B cell (primary cell): ENCODE results near the gene ROBO2. TPM values are rescaled to one million over a fixed set of nuclear protein-coding genes. Genes with fewer than 3 reads are reported as not detected.

Experiments
- ATAC-seq: fragments of 200-7000 bp; cut with Tn5 transposase; one replicate; pipeline ENCODE4 v1.10.0; 2021; ENCODE audit warnings: low read depth, mild to moderate bottlenecking, moderate number of reproducible peaks, moderate library complexity
- CTCF ChIA-PET: fragments of 350-600 bp; sonication (Branson Sonifier 250); formaldehyde crosslinking; loops from one replicate; lab custom pipeline; 2021; ENCODE audit warnings: antibody characterized with exemption, inconsistent platforms; lab: Charles Lee
- POLR2A ChIA-PET: fragments of 350-600 bp; sonication (Branson Sonifier 250); formaldehyde crosslinking; loops from one replicate; lab custom pipeline; 2021; ENCODE audit warnings: antibody characterized with exemption; lab: Charles Lee
- DNase-seq: peaks from one replicate; pipeline ENCODE4 v3.0.0; 2013
- H2AFZ ChIP-seq: 2 replicates; pipeline ENCODE4 v1.6.1; 2012; ENCODE audit warnings: mild to moderate bottlenecking, low read depth, low read length; ENCODE audit not compliant: insufficient read depth, poor library complexity, severe bottlenecking
- H3K27ac ChIP-seq, 2 donors: 1 replicate in 1 of 2; 2 replicates in 1 of 2; pipeline ENCODE4 v1.5.1; 2012 to 2013; ENCODE audit warnings: low read length in 2 of 2, mild to moderate bottlenecking in 2 of 2, moderate library complexity in 1 of 2
- H3K27me3 ChIP-seq, 4 experiments: fragments of 200-600 bp in 1 of 4; sonication (generic) in 1 of 4; replicated peaks in 1 of 4; 1 replicate in 2 of 4; 2 replicates in 2 of 4; pipeline versions ENCODE4 v1.6.1 to v1.7.0; 2013 to 2016; ENCODE audit warnings: low read length in 3 of 4, mild to moderate bottlenecking in 2 of 4, mixed read lengths in 1 of 4, moderate library complexity in 1 of 4; ENCODE audit not compliant: insufficient read depth in 4 of 4, control insufficient read depth in 3 of 4; ENCODE audit errors: control extremely low read depth in 1 of 4
- H3K36me3 ChIP-seq, 2 experiments: replicated peaks in 1 of 2; 1 replicate in 1 of 2; 2 replicates in 1 of 2; pipeline versions ENCODE4 v1.6.1 to v1.7.1; 2013; ENCODE audit warnings: low read length in 1 of 2; ENCODE audit not compliant: insufficient read depth in 2 of 2, control insufficient read depth in 1 of 2; ENCODE audit errors: control extremely low read depth in 1 of 2, extremely low read depth in 1 of 2
- H3K4me1 ChIP-seq, 2 donors: fragments of 200-600 bp in 1 of 2; sonication (generic) in 1 of 2; 1 replicate in 1 of 2; 2 replicates in 1 of 2; pipeline versions ENCODE4 v1.5.1 to v1.6.1; 2013 to 2017; ENCODE audit warnings: low read length in 2 of 2; ENCODE audit not compliant: control insufficient read depth in 2 of 2, insufficient read depth in 2 of 2
- H3K4me2 ChIP-seq: replicated peaks from 2 replicates; pipeline ENCODE3; 2012; ENCODE audit warnings: mild to moderate bottlenecking, low read depth, low read length; ENCODE audit not compliant: poor library complexity, severe bottlenecking
- H3K4me3 ChIP-seq, 5 experiments: fragments of 200-600 bp in 1 of 5; sonication (generic) in 1 of 5; 1 replicate in 3 of 5; 2 replicates in 2 of 5; pipeline versions ENCODE4 v1.5.1 to v1.7.0; 2011 to 2016; ENCODE audit warnings: low read length in 4 of 5, mild to moderate bottlenecking in 4 of 5, low read depth in 2 of 5, control low read depth in 1 of 5, moderate library complexity in 1 of 5; ENCODE audit not compliant: insufficient read depth in 1 of 5; ENCODE audit errors: control extremely low read depth in 1 of 5, extremely low read depth in 1 of 5
- H3K79me2 ChIP-seq: fragments of 200-600 bp; sonication (generic); one replicate; pipeline ENCODE4 v1.6.0; 2016; ENCODE audit warnings: low read length; ENCODE audit not compliant: control insufficient read depth, insufficient read depth
- H3K9ac ChIP-seq: fragments of 200-600 bp; sonication (generic); 2 replicates; pipeline ENCODE4 v1.6.1; 2017; ENCODE audit warnings: mild to moderate bottlenecking, low read length, moderate library complexity
- H3K9me3 ChIP-seq, 3 donors: one replicate each; pipeline versions ENCODE4 v1.6.1 to v1.7.1; 2013; ENCODE audit warnings: low read length in 2 of 3; ENCODE audit not compliant: control insufficient read depth in 2 of 3, insufficient read depth in 1 of 3; ENCODE audit errors: control extremely low read depth in 1 of 3
- H4K20me1 ChIP-seq: 2 replicates; pipeline ENCODE4 v1.6.0; 2012; ENCODE audit warnings: mild to moderate bottlenecking, low read length; ENCODE audit not compliant: insufficient read depth, control insufficient read depth, poor library complexity, severe bottlenecking
- H3K27ac Mint-ChIP-seq: one replicate; pipeline ENCODE4 v1.8.0; 2021; ENCODE audit warnings: mixed read lengths
- H3K27me3 Mint-ChIP-seq: one replicate; pipeline ENCODE4 v1.8.0; 2021; ENCODE audit warnings: mixed read lengths
- H3K4me1 Mint-ChIP-seq: one replicate; pipeline ENCODE4 v1.8.0; 2021; ENCODE audit warnings: mixed read lengths
- H3K4me3 Mint-ChIP-seq: one replicate; pipeline ENCODE4 v1.8.0; 2021; ENCODE audit warnings: mixed read lengths
- H3K9me3 Mint-ChIP-seq: one replicate; pipeline ENCODE4 v1.8.0; 2022; ENCODE audit warnings: mixed read lengths; ENCODE audit not compliant: insufficient read depth
- EZH2 ChIP-seq: IDR thresholded peaks from 2 replicates; pipeline ENCODE4 v1.6.1; 2012; ENCODE audit warnings: borderline replicate concordance, low read depth, mild to moderate bottlenecking, moderate library complexity, low read length; ENCODE audit not compliant: insufficient read depth, poor library complexity, severe bottlenecking
- WGBS: methylation state at CpG from one replicate; pipeline ENCODE4 v1.1.5; 2013; ENCODE audit warnings: missing lambda C conversion rate; ENCODE audit not compliant: insufficient coverage; 5-methylcytosine and 5-hydroxymethylcytosine counted together
- intact Hi-C: fragments of 100-400 bp; cut with micrococcal nuclease; formaldehyde crosslinking; loops from one replicate; pipeline ENCODE4 v1.10.0; 2022
- polyA plus RNA-seq: library from polyadenylated mRNA; depleted of rRNA; stranded (reverse); fragments of >200 nt; gene quantifications from 2 replicates; pipeline ENCODE4 v1.2.3, GENCODE V29; 2012
- total RNA-seq, 2 donors: library from RNA; stranded (reverse); fragments of 120-200 nt in 1 of 2; gene quantifications; 1 replicate in 1 of 2; 2 replicates in 1 of 2; pipeline versions ENCODE4 v1.2.3 to v1.2.4, GENCODE V29; 2013 to 2022
- TF ChIP-seq, protein P1 (sequence below): fragments of 200-600 bp; IDR thresholded peaks from one replicate; pipeline ENCODE4 v1.8.0; 2022; ENCODE audit warnings: antibody characterized with exemption, mild to moderate bottlenecking

The ROBO2 gene
- total and polyA plus RNA-seq, 2 donors (not counting 1 experiment from before 2014, with no cell fraction given), result not detected

DNA sequence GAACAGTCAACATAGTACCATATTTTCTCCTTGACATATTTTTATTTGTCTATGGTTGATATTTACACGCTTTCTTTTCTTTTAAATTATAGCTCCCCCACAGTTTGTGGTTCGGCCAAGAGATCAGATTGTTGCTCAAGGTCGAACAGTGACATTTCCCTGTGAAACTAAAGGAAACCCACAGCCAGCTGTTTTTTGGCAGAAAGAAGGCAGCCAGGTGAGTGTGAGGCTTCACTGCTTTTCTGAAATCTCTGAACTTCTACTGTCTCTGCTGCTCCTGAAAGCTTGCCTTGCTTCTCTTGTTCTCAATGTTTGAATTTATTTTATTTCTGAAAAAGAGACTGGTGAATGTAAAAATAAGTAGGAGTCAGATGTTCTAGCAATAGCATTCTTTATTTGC is 506.3 kb downstream of the ROBO2 start:
- Histone ChIP-seq H3K4me3 (no peak overlapping the region), H3K4me1 (no peaks in the 10 kb centered on the region), H3K9me3 (peaks cover 0 to 1% (median 0%) of the 10 kb centered on the region in 3 donors), H3K9ac (no peak overlapping the region), H3K36me3 (no peaks in the 10 kb centered on the region), H3K4me2 (no peak overlapping the region), H2AFZ (no peak overlapping the region), H3K79me2 (no peaks in the 10 kb centered on the region), H3K27me3 (no peaks in the 10 kb centered on the region), H4K20me1 (no peaks in the 10 kb centered on the region), H3K27ac (no peak overlapping the region)
- DNase-seq, result no peak
- H3K4me1 Mint-ChIP-seq, result no peaks in the 10 kb centered on the region
- TF ChIP-seq, protein P1, sequence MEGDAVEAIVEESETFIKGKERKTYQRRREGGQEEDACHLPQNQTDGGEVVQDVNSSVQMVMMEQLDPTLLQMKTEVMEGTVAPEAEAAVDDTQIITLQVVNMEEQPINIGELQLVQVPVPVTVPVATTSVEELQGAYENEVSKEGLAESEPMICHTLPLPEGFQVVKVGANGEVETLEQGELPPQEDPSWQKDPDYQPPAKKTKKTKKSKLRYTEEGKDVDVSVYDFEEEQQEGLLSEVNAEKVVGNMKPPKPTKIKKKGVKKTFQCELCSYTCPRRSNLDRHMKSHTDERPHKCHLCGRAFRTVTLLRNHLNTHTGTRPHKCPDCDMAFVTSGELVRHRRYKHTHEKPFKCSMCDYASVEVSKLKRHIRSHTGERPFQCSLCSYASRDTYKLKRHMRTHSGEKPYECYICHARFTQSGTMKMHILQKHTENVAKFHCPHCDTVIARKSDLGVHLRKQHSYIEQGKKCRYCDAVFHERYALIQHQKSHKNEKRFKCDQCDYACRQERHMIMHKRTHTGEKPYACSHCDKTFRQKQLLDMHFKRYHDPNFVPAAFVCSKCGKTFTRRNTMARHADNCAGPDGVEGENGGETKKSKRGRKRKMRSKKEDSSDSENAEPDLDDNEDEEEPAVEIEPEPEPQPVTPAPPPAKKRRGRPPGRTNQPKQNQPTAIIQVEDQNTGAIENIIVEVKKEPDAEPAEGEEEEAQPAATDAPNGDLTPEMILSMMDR, result no peak
- TF ChIP-seq EZH2, result no peak
- intact Hi-C loops, result no loop called here
- no peaks in the 10 kb centered on the region for H3K27me3 Mint-ChIP-seq
- ATAC-seq, result no peak
- ChIA-PET POLR2A (no interaction called here), CTCF (no interaction called here)
- H3K4me3 Mint-ChIP-seq, result no peak overlapping the region
- H3K9me3 Mint-ChIP-seq, result peaks cover 9% of the 10 kb centered on the region
- WGBS, result 43% methylated on average over 1 of the region's 3 CpGs
- no peak overlapping the region for H3K27ac Mint-ChIP-seq

DNA sequence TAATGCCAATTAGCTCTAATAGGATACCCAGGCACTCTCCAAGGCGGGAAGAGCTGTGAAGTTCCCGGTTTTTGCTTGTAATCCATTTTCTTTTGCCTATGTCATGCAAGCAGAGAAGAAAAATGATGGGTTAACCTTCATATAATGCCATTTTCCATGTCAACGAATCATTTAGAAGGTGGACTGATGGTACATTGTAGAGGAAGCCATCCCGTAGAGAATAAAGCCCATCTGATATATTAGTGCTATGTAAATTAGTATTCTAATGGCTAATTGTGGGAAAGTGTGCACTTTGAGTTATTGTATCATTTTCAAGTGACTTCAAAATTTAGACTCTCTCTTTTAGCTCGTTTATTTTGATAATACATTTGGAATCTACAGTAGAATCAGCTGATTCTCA is 509.1 kb downstream of the ROBO2 start:
- no peak for TF ChIP-seq EZH2
- no CpG with 5 or more reads among the region's 5 CpGs for WGBS
- H3K27me3 Mint-ChIP-seq, result no peaks in the 10 kb centered on the region
- POLR2A ChIA-PET, result no interaction called here
- H2AFZ ChIP-seq, result no peak overlapping the region
- H3K9me3 ChIP-seq, result peaks cover 0 to 1% (median 0%) of the 10 kb centered on the region in 3 donors
- H3K4me3 ChIP-seq, result no peak overlapping the region
- no peaks in the 10 kb centered on the region for H3K79me2 ChIP-seq
- no peaks in the 10 kb centered on the region for H4K20me1 ChIP-seq
- intact Hi-C loops, result no loop called here
- CTCF ChIA-PET, result no interaction called here
- H3K9ac ChIP-seq, result no peak overlapping the region
- no peak overlapping the region for H3K27ac ChIP-seq
- peaks cover 9% of the 10 kb centered on the region for H3K9me3 Mint-ChIP-seq
- no peak overlapping the region for H3K4me2 ChIP-seq
- H3K27ac Mint-ChIP-seq, result no peak overlapping the region
- H3K27me3 ChIP-seq, result no peaks in the 10 kb centered on the region
- H3K36me3 ChIP-seq, result no peaks in the 10 kb centered on the region
- H3K4me1 Mint-ChIP-seq, result no peaks in the 10 kb centered on the region
- H3K4me3 Mint-ChIP-seq, result no peak overlapping the region
- ATAC-seq (no peak), DNase-seq (no peak)
- no peaks in the 10 kb centered on the region for H3K4me1 ChIP-seq
